GM20000 (cell line): Measurements from ENCODE around the gene MDGA2.
"Not testable (repeated sequence)": the region's sequence is repeated elsewhere in the genome, so short reads cannot be mapped to it uniquely, and the experiment has no call there.

Experiments used
- DNase-seq: peaks from one replicate; pipeline ENCODE4 v3.0.0; 2012; ENCODE audit warnings: low spot score
- TF ChIP-seq, protein P1 (sequence below): IDR thresholded peaks from 2 replicates; pipeline ENCODE4 v1.5.1; 2012; ENCODE audit warnings: mild to moderate bottlenecking, control low read depth; ENCODE audit errors: extremely low read depth, missing control alignments

The MDGA2 gene

DNA sequence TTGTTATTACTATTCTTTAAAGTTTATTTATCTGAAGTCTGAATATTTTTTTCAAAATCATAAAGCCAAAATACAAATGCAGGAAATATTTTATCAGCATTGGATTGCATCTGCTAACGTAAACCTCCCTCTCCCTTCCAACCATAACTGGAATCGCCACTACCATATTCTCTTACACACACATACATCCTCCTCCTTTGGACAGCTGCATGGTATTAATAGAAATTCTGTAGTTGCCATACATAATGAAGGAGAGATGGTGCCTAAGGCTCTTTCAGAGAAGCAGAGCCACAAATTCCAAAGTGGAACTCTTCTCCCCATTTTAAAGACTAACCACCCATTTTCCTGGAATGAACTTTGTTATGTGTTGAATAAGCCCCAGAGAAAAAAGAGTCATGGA, 352.7 kb downstream of the MDGA2 start:
- TF ChIP-seq, protein P1, sequence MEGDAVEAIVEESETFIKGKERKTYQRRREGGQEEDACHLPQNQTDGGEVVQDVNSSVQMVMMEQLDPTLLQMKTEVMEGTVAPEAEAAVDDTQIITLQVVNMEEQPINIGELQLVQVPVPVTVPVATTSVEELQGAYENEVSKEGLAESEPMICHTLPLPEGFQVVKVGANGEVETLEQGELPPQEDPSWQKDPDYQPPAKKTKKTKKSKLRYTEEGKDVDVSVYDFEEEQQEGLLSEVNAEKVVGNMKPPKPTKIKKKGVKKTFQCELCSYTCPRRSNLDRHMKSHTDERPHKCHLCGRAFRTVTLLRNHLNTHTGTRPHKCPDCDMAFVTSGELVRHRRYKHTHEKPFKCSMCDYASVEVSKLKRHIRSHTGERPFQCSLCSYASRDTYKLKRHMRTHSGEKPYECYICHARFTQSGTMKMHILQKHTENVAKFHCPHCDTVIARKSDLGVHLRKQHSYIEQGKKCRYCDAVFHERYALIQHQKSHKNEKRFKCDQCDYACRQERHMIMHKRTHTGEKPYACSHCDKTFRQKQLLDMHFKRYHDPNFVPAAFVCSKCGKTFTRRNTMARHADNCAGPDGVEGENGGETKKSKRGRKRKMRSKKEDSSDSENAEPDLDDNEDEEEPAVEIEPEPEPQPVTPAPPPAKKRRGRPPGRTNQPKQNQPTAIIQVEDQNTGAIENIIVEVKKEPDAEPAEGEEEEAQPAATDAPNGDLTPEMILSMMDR, result no peak
- DNase-seq, result no peak

DNA sequence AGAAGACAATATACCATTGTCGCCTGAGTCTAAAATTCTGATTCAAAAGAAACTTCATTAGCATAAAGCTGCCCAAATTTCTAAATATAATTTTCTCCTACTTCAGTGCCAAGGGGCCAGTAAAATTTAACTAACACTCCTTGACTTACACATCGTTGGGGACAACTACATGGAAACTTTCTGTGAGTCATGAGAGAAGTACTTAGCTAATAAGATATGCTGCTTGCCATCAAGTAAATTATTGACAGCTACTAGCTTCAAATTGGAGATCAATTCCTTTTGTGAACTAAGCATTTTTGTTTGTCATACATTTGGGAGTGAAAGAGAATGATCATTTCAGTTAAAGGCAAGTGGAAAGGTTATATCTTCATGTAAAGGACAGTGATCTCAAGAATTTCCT, 373.3 kb downstream of the MDGA2 start:
- TF ChIP-seq, protein P1, result no peak
- DNase-seq, result no peak

DNA sequence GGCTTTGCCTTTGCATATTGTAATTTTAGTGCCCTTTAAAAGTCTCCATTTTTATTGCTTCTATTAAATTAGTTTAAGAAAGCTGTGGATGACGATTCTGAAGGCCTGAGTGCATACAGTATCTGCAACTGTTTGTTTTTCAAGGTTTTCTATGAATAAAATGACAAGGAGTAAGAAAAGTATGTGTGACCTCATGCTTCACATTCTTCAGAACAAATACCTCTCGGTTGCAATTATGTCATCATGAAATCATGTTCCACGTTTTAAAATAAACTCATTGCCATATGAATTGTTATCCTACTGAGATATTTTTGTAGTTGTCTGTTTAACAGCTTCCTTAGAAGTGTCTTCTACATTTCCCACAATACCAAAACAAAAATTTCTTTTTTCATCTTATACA, 374.6 kb downstream of the MDGA2 start:
- TF ChIP-seq, protein P1, result no peak
- no peak for DNase-seq

DNA sequence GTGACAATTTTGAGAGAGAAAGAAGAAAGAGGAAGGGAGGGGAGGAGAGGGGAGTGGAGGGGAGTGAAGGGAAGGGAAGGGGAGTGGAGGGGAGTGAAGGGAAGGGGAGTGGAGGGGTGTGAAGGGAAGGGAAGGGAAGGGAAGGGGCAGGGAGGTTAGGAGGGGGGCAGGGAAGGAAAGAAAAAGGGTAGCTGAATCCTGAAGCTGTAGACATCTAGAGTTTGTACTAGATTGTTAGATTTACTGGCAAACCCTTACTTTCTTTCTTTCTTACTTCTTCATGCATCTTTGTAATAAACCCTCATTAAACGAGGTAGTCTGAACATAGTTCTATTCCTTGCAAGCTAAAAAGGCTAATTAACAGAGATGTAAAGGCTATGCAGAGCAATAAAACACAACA, 378.0 kb downstream of the MDGA2 start:
- TF ChIP-seq, protein P1, result no peak

DNA sequence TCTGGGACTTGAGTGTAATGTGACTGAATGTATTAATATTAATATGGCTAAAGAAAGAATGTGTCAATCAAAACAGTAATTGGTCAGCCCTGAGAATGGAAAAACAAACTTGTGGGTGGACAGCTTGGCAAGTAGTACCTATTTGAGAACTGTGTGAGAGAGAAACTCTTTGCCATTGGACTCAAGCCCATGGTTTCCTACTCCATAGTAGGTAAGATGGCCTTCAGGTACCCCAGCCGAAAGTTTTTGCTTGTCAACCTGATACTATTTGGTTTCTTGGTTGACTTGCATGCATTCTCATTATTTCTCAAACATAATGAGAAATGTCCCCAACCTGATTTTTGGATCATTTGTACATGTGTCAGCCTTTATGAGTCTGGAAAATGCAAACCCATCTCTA, 391.1 kb downstream of the MDGA2 start:
- TF ChIP-seq, protein P1, result no peak
- no peak for DNase-seq

More for the DNA sequence above, 378.0 kb downstream of the MDGA2 start:
- DNase-seq, result no peak

DNA sequence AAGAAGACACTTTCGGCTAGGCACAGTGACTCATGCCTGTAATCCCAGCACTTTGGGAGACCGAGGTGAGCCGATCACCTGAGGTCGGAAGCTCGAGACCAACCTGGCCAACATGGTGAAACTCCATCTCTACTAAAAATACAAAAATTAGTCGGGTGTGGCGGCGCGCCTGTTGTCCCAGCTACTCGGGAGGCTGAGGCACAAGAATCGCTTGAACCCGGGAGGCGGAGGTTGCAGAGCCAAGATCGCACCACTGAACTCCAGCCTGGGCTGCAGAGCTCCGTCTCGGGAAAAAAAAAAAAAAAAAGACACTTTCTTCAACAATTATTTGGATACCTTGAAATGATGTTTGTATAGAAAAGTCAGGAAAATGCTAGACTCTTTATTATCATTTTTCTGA, 393.6 kb downstream of the MDGA2 start:
- DNase-seq, result not testable (repeated sequence)

DNA sequence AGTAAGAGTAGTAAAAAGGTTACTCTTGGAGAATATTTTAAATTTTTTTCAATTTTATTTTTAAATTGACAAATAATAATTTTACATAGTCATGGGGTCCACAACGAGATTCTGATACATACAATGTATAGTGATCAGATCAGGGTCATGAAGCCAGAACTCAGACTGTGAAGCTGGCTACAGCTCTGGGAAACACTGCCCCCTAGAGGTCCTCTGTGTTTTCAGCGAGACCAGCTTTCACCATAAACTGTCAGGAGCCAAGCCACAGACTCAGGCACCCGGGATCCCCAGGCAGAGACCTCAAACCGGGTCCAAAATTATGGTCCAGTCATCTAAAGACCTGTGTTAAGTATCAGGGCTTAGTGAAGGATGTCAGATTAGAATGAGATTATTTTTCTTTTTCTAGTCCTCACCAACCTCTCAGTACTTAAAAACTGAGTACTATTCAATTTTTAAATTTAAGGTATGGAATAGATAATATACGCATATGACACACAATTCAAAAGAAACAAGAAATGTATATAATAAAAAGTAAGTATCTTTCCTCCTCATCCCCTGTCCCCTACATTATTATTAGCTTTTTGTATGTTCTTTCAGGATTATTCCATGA, 397.1 kb downstream of the MDGA2 start:
- TF ChIP-seq, protein P1, result peak; percentile 35
- DNase-seq, result peak; percentile 33

DNA sequence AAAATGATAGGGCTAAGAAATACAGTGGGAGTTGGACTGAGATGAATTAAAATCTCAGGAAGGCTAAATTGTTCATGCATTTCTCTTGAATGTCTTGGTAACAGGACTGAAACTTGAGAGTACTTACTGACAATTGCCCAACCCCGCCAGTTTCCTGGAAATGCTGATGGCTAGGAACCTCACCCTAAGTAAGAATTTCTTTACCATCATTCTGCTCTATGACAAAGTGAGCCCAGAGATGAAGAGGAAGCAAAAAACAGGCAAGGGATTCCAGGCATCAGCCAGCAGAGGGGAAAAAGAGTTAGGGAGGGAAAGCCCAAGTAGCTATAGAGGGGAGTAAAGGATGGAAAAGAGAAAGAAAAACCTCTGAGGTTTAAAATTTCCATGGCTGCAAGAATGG, 397.7 kb downstream of the MDGA2 start:
- TF ChIP-seq, protein P1, result no peak
- no peak for DNase-seq
